GM13977 (cell line): ENCODE data around the gene GPR119.
"Not testable (repeated sequence)": the region's sequence is repeated elsewhere in the genome, so short reads cannot be mapped to it uniquely, and the experiment has no call there.

Source experiments
- DNase-seq: peaks from one replicate; pipeline ENCODE4 v3.0.0; 2012; ENCODE audit warnings: low spot score
- in situ Hi-C: fragments of 300-500 bp; cut with MboI; formaldehyde crosslinking; loops from one replicate; pipeline ENCODE4 v1.12.0; 2022; ENCODE audit warnings: low sequenced_read_pairs, low pct_unique_long_range_greater_than_20kb, mixed read lengths, inconsistent platforms; ENCODE audit not compliant: unreplicated experiment
- TF ChIP-seq, protein P1 (sequence below): IDR thresholded peaks from 2 replicates; pipeline ENCODE4 v1.5.1; 2012; ENCODE audit warnings: mild to moderate bottlenecking, control low read depth; ENCODE audit not compliant: insufficient read depth; ENCODE audit errors: extremely low read depth, missing control alignments

GPR119 gene

GRCh38 chrX:130385520-130385919, at the start of gene GPR119:
TSS of gene GPR119 (minus strand) at chrX:130385674. CDS start at chrX:130385447, 227 bp downstream.
- TF ChIP-seq, protein P1, sequence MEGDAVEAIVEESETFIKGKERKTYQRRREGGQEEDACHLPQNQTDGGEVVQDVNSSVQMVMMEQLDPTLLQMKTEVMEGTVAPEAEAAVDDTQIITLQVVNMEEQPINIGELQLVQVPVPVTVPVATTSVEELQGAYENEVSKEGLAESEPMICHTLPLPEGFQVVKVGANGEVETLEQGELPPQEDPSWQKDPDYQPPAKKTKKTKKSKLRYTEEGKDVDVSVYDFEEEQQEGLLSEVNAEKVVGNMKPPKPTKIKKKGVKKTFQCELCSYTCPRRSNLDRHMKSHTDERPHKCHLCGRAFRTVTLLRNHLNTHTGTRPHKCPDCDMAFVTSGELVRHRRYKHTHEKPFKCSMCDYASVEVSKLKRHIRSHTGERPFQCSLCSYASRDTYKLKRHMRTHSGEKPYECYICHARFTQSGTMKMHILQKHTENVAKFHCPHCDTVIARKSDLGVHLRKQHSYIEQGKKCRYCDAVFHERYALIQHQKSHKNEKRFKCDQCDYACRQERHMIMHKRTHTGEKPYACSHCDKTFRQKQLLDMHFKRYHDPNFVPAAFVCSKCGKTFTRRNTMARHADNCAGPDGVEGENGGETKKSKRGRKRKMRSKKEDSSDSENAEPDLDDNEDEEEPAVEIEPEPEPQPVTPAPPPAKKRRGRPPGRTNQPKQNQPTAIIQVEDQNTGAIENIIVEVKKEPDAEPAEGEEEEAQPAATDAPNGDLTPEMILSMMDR: no peak
- in situ Hi-C loops: no loop called here

DNA sequence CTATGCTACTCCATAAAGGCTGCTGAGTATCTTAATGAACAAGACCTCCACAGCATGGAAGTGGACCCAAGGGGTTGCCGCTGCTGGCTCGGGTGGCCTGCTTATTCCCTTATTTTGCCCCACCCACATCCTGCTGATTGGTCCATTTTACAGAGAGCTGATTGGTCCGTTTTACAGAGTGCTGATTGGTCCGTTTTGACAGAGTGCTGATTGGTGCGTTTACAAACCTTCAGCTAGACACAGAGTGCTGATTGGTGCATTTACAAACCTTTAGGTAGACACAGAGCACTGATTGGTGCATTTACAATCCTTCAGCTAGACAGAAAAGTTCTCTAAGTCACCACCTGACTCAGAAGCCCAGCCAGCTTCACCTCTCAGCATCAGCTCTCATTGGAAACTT, 43.8 kb upstream of the GPR119 start:
- DNase-seq, in situ Hi-C loops: not testable (repeated sequence)

More at GRCh38 chrX:130385520-130385919, at the start of gene GPR119:
- DNase-seq: no peak

GRCh38 chrX:130426531-130426930, 41.1 kb upstream of the GPR119 start:
- TF ChIP-seq, protein P1: no peak
- in situ Hi-C loops: no loop called here
- DNase-seq: no peak

DNA sequence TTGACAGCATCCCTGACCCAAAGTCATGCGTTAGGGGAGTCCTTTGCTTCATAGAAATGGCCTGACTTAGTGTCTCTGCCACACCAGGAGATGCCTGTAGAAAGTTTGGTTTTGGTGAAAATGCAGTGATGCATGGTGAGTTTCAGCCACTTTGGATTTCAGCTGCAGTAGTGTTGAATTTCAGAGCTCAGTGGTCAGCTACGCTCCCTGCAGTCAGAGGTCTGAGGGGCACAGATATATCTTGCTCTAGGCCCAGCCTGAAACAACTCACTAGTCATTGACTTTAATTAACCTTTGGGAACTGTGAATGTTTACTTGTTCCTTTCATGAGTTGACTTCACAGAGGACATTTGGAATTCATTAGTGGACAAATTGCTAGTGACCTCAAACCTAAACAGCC, 33.8 kb upstream of the GPR119 start:
- in situ Hi-C loops: no loop called here
- TF ChIP-seq, protein P1: no peak
- DNase-seq: no peak

DNA sequence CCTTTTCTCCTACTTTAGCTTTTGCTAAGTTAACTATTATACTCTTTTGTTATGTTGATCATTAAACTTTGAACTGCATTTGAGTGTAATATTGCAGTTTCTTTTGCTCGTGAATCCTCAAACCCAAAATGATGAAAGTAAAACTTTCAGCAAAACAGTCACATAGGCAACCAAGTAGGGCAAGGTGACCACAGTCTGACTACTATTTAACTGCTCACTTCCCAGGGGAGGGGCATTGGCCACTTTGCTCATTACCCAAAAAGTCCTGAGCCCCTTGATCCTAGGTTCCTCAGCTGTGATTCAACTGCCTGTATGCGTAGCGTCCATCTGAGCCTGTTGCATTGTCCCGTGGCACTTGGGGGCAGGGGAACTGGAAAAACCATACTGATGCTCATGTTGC, 33.3 kb upstream of the GPR119 start:
- TF ChIP-seq, protein P1: no peak
- in situ Hi-C loops: no loop called here
- DNase-seq: no peak

DNA sequence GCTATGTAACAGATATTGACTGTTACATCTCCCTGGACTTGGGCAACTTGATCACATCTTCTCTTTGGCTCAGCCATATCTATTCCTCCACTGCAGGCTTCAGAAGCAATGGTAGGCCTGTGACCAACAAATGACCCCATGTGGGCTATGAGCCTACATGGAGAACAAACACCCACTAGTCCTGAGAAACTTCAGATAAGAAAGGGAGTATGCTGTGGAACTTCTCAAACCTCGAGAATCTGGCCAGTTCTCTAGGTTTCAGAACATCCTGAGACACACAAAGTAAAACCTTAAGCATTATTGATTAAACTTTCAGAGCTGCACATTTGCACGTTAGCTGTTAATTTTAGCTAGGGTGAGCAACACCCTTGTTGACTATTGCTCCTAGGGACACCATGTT, 32.6 kb upstream of the GPR119 start:
- TF ChIP-seq, protein P1: no peak
- DNase-seq: no peak
- in situ Hi-C loops: no loop called here

- in situ Hi-C loops: no loop called here
- DNase-seq: no peak
- TF ChIP-seq, protein P1: no peak
Observed at GRCh38 chrX:130416785-130417184, 31.3 kb upstream of the GPR119 start.
